ENCODE data around the gene WEE2.
"Not testable (repeated sequence)": the region's sequence is repeated elsewhere in the genome, so short reads cannot be mapped to it uniquely, and the experiment has no call there.

WEE2 gene

GRCh38 chr7:141714571-141714970, 6.4 kb downstream of the WEE2 start:
- DNase-seq (ENCODE audit: low spot score), result no peak

DNA sequence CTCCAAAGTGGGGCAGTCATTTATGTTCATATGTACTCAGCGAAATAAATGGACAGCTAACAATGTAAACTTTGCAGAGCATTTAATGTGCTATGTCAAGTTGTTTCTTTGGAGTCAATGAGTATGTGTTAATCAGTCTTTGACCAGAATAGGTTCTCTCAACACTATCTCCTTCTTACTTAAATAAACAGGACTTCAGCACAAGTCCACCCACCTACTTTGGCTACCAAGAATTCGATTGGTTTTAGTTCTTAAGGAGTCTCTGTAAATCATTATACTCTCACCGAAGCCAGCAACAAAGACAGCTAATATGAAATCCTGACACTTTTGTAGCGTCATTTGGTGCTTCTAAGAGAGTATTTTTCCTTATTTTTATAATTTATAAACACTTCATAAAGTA, 6.9 kb downstream of the WEE2 start:
- no peak for DNase-seq (ENCODE audit: low spot score)

GRCh38 chr7:141715794-141716689, 7.9 kb downstream of the WEE2 start:
- DNase-seq (ENCODE audit: low spot score), result no peak

- no peak for DNase-seq (ENCODE audit: low spot score)
Measured at GRCh38 chr7:141717450-141717849, 9.3 kb downstream of the WEE2 start.

- DNase-seq (ENCODE audit: low spot score), result no peak
Measured at GRCh38 chr7:141722529-141722928, 14.4 kb downstream of the WEE2 start.

DNA sequence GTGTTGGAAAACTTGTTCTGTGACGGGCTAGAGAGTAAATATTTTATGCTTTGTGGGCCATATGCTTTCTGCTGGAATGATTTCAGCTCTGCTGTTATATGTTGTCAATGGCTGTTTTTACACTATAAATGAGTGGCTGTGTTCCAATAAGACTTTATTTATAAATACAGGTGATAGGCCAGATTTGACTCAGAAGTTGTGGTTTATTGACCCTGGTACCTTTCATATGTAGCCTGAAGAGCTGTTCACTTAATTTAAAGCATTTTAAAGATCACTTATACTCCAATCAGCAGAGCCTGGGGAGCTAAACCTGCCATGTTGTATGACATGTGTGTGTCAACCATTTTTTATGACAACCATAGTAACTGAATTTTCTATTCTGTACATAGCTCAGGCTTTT, 20.9 kb downstream of the WEE2 start:
- DNase-seq (ENCODE audit: low spot score), result no peak

- no peak for DNase-seq (ENCODE audit: low spot score)
Measured at GRCh38 chr7:141731476-141732149, 23.5 kb downstream of the WEE2 start.

GRCh38 chr7:141737118-141737835, 29.1 kb downstream of the WEE2 start:
- peak; percentile 9 for DNase-seq (ENCODE audit: low spot score)

DNA sequence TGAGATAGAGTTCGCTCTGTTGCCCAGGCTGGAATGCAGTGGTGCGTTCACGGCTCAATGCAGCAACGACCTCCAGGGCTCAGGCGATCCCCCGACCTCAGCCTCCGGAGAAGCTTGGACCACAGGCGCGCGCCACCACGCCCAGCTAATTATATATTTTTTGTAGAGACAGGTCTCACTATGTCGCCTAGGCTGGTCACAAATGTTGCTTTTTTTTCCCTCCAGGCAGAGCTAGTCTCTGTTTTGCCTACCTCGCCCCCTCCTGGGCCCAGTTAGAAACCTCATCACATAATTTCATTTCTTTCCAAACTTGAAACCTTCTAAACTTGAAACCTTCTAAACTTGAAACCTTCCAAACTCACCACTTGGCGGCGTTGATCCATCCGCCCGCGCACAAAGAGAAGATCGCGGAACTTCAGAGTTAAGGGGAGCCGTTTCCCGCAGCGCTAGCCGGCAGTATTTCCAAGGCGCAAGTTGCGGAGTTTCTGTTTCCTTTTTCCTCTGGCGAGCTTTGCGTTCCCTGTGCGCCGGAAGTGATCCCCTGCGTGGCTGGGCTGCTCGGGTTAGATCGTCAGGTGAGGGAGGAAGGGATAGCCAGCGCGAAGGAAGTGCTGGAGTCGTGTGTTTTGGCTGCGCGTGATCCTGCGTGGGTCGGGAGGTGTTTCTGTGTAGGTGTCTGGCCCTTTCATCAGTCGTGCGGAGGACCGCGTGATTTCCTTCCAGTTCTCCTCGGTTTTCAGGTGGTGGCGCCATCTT, 29.9 kb downstream of the WEE2 start, which contains the start of gene SSBP1:
Gene SSBP1 (plus strand): TSS at position 523 of the 756 bp plus-strand sequence. CDS start 809 bp downstream, outside the sequence.
- peak; percentile 79 for DNase-seq (ENCODE audit: low spot score)

GRCh38 chr7:141738592-141739013, 30.4 kb downstream of the WEE2 start:
- no peak for DNase-seq (ENCODE audit: low spot score)

GRCh38 chr7:141739250-141739649, 31.1 kb downstream of the WEE2 start:
- no peak for DNase-seq (ENCODE audit: low spot score)

GRCh38 chr7:141742229-141742628, 34.1 kb downstream of the WEE2 start:
- DNase-seq (ENCODE audit: low spot score), result no peak

DNA sequence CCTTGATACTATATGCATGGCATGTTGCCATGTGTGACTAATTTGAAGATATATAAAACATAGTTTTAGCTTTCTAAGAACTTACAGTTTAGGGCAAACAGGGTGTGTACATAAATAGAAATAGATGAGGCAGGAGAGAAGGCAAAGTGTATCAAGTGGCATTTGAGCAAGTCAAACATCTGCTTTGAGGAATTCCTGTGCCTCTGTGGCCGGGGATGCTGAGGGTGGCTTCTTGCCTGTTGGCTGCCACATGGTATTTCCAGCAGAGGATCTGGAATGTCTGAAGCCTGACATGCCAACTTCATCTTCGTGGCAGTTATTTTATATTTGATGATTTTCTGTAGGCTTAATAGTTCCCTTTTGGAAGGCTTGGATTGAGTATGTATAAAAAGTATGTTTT, 36.0 kb downstream of the WEE2 start:
- DNase-seq (ENCODE audit: low spot score), result no peak

GRCh38 chr7:141748396-141748795, 40.2 kb downstream of the WEE2 start:
- no peak for DNase-seq (ENCODE audit: low spot score)

DNA sequence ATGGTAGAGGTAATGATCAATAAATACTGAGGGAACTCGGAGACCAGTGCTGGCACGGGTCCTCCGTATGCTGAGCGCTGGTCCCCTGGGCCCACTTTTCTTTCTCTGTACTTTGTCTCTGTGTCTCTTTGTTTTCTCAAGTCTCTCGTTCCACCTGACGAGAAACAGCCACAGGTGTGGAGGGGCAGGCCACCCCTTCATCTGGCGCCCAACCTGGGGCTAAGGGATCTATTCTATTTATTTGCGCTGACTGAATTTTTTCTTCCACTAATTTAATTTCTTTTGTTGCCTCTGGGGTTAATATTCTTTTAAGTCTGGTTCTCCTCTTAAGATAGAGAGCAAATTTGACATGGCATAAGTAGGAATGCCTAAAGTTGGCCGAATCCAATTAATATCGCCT, 43.8 kb downstream of the WEE2 start:
- not testable (repeated sequence) for DNase-seq (ENCODE audit: low spot score)

DNA sequence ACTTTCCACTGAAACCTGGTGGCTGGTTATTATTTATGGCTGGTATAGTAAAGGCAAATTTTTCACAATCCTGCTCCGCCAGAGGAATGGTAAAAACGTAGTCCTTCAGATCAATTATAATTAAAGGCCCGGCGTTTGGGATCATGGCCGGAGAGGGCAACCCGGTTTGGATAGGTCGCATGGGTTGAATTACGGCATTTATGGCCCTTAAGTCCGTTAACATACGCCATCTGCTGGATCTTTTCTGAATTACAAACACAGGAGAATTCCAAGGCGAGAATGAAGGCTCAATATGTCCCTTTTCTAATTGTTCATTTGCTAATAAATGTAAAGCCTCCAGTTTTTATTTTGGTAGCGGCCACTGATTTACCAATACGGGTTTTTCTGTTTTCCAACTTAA, 44.5 kb downstream of the WEE2 start:
- DNase-seq (ENCODE audit: low spot score), result no peak

GRCh38 chr7:141754939-141755338, 46.8 kb downstream of the WEE2 start:
- DNase-seq (ENCODE audit: low spot score), result peak; percentile 15

DNA sequence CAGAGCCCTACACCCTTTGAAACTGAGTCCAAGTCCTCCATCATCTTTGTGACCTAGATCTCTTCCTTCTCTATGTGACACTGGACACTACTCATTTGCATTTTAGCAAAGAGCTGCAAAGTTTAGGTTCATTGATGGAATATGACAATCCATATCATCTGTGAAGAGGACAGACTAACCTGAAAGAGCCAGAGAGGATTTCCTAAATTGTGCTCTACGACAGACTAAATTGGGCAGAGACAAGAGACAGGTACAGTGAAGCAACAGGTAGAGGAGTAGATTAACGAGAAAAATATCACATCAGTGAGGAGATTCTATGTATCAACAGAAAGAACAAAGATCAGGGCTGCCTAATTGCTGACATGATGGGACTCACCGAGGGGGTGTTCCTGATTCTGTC, 55.6 kb downstream of the WEE2 start, which contains the start of gene TAS2R3:
Gene TAS2R3 (plus strand): TSS at position 301 of the 400 bp plus-strand sequence. CDS start 62 bp downstream, at position 363.
- no peak for DNase-seq (ENCODE audit: low spot score)

GRCh38 chr7:141770083-141770583, 62.0 kb downstream of the WEE2 start:
- not testable (repeated sequence) for DNase-seq (ENCODE audit: low spot score)

DNA sequence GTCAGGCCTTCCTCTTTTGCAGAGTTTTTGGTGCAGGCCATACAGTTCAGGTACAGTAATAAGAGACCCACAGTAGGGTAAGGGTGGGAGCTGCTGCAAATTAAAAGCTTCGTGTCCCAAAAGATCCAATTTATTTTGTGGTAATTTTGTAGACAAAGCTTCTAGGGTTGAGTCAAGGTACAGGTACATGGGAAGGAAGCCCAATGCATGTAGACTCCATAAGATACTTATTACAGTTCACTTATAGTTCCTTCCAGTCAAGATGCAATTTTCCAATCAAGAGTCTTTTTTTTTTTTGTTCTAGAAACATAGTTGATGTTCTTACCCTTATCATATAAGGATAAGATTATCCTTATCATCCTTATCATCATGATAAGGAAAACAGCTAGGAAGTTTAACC, 68.2 kb downstream of the WEE2 start, which contains the start of gene TAS2R4:
Gene TAS2R4 (plus strand): TSS at position 301 of the 400 bp plus-strand sequence. CDS start 1,815 bp downstream, outside the sequence.
- DNase-seq (ENCODE audit: low spot score), result no peak
